Measurements from ENCODE around the gene NOPCHAP1.

DNA sequence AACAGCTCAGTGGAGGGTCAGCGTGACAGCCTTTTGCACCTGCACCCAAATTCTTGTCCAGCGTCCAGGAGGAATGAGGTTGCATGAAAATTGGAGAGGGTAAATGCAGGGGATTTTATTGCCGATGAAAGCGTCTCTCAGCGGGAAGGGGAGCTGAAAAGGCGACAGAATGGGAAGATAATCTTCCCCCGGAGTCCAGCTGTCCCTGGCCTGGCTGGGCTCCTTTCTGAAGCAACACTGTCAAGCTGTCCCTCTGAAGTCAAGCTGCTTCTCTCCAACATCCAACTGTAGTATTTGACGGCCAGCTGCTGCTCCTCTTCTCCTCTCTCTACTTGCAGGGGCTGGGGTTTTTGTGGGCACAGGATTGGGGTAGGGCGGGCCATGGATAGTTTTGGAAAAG lies 32.7 kb downstream of the NOPCHAP1 start:
- TF ChIP-seq POLR2A (IDR thresholded peaks at IDR 0.05) (no peak), POLR2AphosphoS5 (IDR thresholded peaks at IDR 0.05) (no peak)

All from stomach (tissue), 4 donors.